Endothelial cell of hepatic sinusoid (primary cell): ENCODE measurements around the gene COL4A1.
"Not testable (repeated sequence)": the region's sequence is repeated elsewhere in the genome, so short reads cannot be mapped to it uniquely, and the experiment has no call there.

Experiments
- in situ Hi-C: cut with HindIII; loops from 2 replicates; pipeline ENCODE4 v1.10.0; 2017; ENCODE audit warnings: low sequenced_read_pairs

COL4A1 gene

GRCh38 chr13:110326263-110326904 is 19.4 kb upstream of the COL4A1 start:
- in situ Hi-C loops: no loop called here

- in situ Hi-C loops: no loop called here
Observed at GRCh38 chr13:110324026-110324749, 17.2 kb upstream of the COL4A1 start.

GRCh38 chr13:110323172-110323891 is 16.4 kb upstream of the COL4A1 start:
- in situ Hi-C loops: no loop called here

GRCh38 chr13:110322828-110323171 is 15.8 kb upstream of the COL4A1 start:
- in situ Hi-C loops: no loop called here

- in situ Hi-C loops: no loop called here
Observed at GRCh38 chr13:110322126-110322827, 15.3 kb upstream of the COL4A1 start.

GRCh38 chr13:110321573-110321972 is 14.6 kb upstream of the COL4A1 start:
- in situ Hi-C loops: not testable (repeated sequence)

GRCh38 chr13:110320645-110321044 is 13.7 kb upstream of the COL4A1 start:
- in situ Hi-C loops: no loop called here

- in situ Hi-C loops: no loop called here
Observed at GRCh38 chr13:110319774-110320509, 13.0 kb upstream of the COL4A1 start.

GRCh38 chr13:110319397-110319773 is 12.4 kb upstream of the COL4A1 start:
- in situ Hi-C loops: no loop called here

- in situ Hi-C loops: no loop called here
Observed at GRCh38 chr13:110318920-110319319, 12.0 kb upstream of the COL4A1 start.

- in situ Hi-C loops: no loop called here
Observed at GRCh38 chr13:110317496-110318195, 10.7 kb upstream of the COL4A1 start.

GRCh38 chr13:110317093-110317492 is 10.1 kb upstream of the COL4A1 start:
- in situ Hi-C loops: no loop called here

GRCh38 chr13:110316196-110316595 is 9.2 kb upstream of the COL4A1 start:
- in situ Hi-C loops: no loop called here

GRCh38 chr13:110314516-110315245 is 7.7 kb upstream of the COL4A1 start:
- in situ Hi-C loops: no loop called here

- in situ Hi-C loops: not testable (repeated sequence)
Observed at GRCh38 chr13:110313733-110314132, 6.8 kb upstream of the COL4A1 start.

GRCh38 chr13:110313261-110313660 is 6.3 kb upstream of the COL4A1 start:
- in situ Hi-C loops: not testable (repeated sequence)

- in situ Hi-C loops: no loop called here
Observed at GRCh38 chr13:110312339-110313031, 5.5 kb upstream of the COL4A1 start.

- in situ Hi-C loops: no loop called here
Observed at GRCh38 chr13:110311443-110312338, 4.7 kb upstream of the COL4A1 start.
